ENCODE data around the gene CIAPIN1. TPM values are rescaled to one million over a fixed set of nuclear protein-coding genes. Genes with fewer than 3 reads are reported as not detected.

CIAPIN1 gene
- total RNA-seq, 1 donor from 2014 or later = 69.1 TPM

DNA sequence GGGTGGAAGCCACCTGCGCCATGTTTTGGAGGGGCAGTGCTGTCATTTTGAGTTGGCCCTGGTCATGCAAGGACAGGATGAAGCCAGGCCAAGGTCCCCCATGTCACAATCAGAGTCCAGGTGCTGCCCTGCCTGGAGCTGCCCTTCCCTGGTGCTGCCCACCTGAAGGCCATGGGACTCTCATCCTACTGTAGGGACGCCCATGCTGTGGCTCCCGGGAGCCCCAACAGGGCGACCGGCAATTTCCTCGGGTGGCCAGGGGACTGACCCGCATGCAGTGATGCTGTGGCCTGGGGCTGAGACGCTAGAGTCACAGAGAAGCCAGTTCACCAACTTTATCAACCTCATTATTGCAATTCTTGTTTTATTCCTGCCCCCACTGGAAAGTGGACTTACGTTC is 34.6 kb downstream of the CIAPIN1 start:
- H3K4me3 ChIP-seq (ENCODE audit: low read depth, low read length) = no peak overlapping the region
- no peak for DNase-seq (ENCODE audit: low read depth)
- TF ChIP-seq, protein P1, sequence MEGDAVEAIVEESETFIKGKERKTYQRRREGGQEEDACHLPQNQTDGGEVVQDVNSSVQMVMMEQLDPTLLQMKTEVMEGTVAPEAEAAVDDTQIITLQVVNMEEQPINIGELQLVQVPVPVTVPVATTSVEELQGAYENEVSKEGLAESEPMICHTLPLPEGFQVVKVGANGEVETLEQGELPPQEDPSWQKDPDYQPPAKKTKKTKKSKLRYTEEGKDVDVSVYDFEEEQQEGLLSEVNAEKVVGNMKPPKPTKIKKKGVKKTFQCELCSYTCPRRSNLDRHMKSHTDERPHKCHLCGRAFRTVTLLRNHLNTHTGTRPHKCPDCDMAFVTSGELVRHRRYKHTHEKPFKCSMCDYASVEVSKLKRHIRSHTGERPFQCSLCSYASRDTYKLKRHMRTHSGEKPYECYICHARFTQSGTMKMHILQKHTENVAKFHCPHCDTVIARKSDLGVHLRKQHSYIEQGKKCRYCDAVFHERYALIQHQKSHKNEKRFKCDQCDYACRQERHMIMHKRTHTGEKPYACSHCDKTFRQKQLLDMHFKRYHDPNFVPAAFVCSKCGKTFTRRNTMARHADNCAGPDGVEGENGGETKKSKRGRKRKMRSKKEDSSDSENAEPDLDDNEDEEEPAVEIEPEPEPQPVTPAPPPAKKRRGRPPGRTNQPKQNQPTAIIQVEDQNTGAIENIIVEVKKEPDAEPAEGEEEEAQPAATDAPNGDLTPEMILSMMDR (conservative IDR thresholded peaks at IDR 0.05; ENCODE audit: low read depth, low read length) = no peak

DNA sequence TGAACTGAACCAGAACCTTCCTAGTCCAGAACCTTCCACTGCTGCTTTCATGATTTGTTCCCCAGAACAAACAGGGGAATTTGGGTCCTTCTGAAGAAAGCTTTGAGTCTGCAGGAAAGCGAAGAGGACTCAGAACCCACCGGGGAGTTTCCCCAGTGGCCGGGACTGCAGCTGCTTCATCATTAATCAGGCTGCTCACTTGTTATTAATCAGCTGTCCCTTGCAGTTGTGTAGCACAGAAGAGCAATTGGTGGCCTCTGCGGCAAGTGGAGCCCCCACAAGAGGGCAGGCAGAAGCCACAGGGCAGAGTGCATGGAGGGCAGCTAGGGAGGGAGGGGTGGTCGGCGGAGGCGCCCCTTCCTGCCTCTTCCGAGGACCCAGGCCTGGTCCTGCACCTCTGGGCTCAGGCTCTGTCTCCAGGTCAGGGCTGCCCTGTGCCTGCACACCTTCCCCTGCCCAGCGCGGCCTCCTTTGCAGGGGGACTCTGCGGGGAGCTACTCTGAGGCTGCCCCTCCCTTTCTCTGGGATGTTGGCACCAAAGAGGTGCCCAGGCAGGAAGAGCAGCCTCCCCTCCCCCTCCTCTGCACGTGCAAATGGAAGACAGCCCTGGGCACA is 35.7 kb downstream of the CIAPIN1 start:
- no peak for DNase-seq (ENCODE audit: low read depth)
- TF ChIP-seq, protein P1 (conservative IDR thresholded peaks at IDR 0.05; ENCODE audit: low read depth, low read length) = no peak
- no peak overlapping the region for H3K4me3 ChIP-seq (ENCODE audit: low read depth, low read length)

DNA sequence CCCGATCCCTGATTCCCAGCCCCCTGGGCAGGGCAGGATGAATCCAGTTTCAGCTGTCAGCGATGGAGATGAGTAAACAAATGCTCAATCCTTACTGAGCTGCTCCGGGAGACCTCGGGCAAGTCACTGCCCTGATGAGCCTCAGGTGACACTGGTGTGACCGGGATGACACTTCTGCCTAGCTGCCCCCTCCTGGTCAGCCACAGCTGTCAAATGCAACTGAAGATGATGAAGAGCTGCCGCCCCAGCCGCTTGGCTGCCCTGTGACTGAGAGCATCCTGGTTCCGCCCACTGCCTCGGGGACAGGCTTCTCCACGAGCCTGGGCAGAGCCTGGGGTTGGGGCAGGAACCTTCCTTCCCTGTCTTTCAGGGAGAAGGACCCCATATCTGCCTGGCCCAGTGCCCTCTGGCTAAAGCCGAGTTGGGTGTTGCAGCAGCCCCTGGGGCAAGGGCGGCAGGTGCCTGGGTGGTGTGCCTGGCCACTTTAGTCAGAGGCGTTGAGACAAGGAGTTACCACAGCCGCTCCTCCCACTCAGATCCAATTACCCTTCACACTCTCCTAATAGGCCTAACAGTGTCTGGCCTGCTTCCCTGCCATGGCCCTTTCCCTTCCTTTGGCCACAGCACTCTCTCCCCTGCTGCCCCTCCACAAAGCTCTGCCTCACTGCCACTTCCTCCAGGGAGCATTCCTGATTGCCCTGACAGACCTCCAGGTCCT is 37.2 kb downstream of the CIAPIN1 start:
- DNase-seq (ENCODE audit: low read depth) = no peak
- TF ChIP-seq, protein P1 (conservative IDR thresholded peaks at IDR 0.05; ENCODE audit: low read depth, low read length) = no peak
- H3K4me3 ChIP-seq (ENCODE audit: low read depth, low read length) = no peak overlapping the region

DNA sequence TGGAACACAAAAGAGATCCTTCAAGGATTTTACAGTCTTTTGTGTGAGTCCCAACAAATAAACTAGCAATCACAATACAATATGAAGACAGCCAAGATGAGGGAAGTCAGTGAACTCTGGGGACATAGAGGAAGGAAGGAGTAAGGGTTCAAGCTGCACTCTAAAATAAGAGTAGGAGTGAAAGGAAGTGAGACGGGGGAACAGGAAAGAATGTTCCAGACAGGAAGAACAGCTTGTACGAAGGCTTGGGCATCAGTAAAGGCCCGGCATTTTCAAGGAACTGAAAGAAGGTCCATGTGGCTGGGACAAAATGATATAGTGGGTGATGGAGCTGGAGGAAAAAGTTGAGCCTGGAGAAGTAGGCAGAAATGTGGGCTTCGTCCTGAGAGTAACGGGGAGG is 38.1 kb downstream of the CIAPIN1 start:
- no peak overlapping the region for H3K4me3 ChIP-seq (ENCODE audit: low read depth, low read length)
- DNase-seq (ENCODE audit: low read depth) = no peak
- TF ChIP-seq, protein P1 (conservative IDR thresholded peaks at IDR 0.05; ENCODE audit: low read depth, low read length) = no peak

DNA sequence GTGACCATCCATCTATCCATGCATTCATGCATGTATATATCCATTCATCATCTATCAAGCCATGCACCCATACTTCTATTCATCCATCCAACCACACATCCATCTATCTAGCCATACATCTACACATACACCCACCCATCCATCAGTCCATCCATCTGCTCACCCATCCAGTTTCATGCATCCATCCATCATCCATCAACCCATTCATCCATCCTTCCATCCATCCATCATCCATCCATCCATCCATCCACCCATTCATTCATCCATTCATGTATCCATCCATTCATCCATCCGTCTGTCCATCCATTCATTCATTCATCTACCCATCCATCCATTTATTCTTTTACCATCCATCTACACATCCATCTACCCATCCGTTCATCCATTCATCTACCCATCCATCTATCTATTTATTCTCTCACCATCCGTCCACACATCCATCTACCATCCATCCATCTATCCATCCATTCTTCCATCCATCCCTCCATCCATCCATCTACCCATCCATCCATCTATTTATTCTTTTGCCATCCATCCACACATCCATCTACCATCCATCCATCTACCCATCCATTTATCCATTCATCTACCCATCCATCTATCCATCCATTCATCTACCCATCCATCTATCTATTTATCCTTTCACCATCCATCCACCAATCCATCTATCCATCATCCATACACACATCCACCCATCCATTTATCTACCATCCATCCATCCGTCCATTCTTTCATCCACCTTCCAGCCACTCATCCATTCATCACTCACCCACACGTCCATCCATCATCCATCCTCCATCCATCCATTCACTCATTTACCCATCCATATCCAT is 39.4 kb downstream of the CIAPIN1 start:
- DNase-seq (ENCODE audit: low read depth) = no peak
- TF ChIP-seq, protein P1 (conservative IDR thresholded peaks at IDR 0.05; ENCODE audit: low read depth, low read length) = no peak
- no peak overlapping the region for H3K4me3 ChIP-seq (ENCODE audit: low read depth, low read length)

DNA sequence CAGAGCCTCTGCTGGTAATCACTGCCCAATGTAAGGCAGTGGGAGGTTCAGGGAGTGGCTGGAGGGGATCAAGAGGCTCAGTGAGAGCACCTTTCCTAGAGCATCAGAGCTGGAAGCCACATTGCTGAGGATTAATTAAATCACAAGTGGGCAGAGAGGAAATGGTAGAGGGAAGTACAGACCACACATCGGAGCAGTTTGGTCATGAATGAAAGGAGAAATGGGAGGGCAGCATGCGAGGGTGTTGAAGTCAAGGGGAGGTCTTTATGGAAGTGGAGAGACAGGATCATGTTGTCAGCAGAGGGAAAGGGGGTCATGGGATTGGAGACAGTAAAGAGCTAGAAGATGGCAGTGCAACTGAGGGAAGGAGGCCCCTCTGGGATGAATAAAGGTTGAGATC is 40.3 kb downstream of the CIAPIN1 start:
- no peak overlapping the region for H3K4me3 ChIP-seq (ENCODE audit: low read depth, low read length)
- no peak for DNase-seq (ENCODE audit: low read depth)
- TF ChIP-seq, protein P1 (conservative IDR thresholded peaks at IDR 0.05; ENCODE audit: low read depth, low read length) = no peak
